OCI-LY3 (cell line): ENCODE data around the gene RUSC1.

ENCODE experiments used
- H2AFZ ChIP-seq: fragments of 200-600, 300-600 bp; shearing (Covaris generic); 2 replicates; pipeline ENCODE4 v1.6.0; 2014; ENCODE audit warnings: antibody characterized with exemption, low read depth, low read length
- H3K27ac ChIP-seq: fragments of 200-600, 300-600 bp; sonication (generic); 2 replicates; pipeline ENCODE4 v1.5.1; 2014; ENCODE audit warnings: mild to moderate bottlenecking, low read length, moderate library complexity, mixed read lengths
- H3K27me3 ChIP-seq: fragments of 200-600, 300-600 bp; sonication (generic); 2 replicates; pipeline ENCODE4 v1.6.1; 2014; ENCODE audit warnings: low read depth, low read length, mixed read lengths
- H3K36me3 ChIP-seq: fragments of 200-600, 300-600 bp; sonication (generic); replicated peaks from 2 replicates; pipeline ENCODE3; 2014; ENCODE audit warnings: low read depth, low read length, mixed read lengths
- H3K4me1 ChIP-seq: fragments of 300-600, 200-600 bp; sonication (generic); 2 replicates; pipeline ENCODE4 v1.6.1; 2014; ENCODE audit warnings: low read length, mixed read lengths
- H3K4me2 ChIP-seq: fragments of 200-600, 300-600 bp; sonication (generic); 2 replicates; pipeline ENCODE4 v1.6.1; 2014; ENCODE audit warnings: low read length, mixed read lengths
- H3K4me3 ChIP-seq: fragments of 300-600, 200-600 bp; sonication (generic); 2 replicates; pipeline ENCODE4 v1.5.1; 2014; ENCODE audit warnings: antibody characterized with exemption, mild to moderate bottlenecking, low read length, moderate library complexity
- H3K79me2 ChIP-seq: fragments of 300-600, 200-600 bp; shearing (Covaris generic); 2 replicates; pipeline ENCODE4 v1.6.1; 2014; ENCODE audit warnings: mild to moderate bottlenecking, low read length, mixed read lengths
- H3K9ac ChIP-seq: fragments of 300-600, 200-600 bp; shearing (Covaris generic); 2 replicates; pipeline ENCODE4 v1.6.0; 2014; ENCODE audit warnings: mild to moderate bottlenecking, low read length, moderate library complexity
- H3K9me3 ChIP-seq: fragments of 200-600, 300-600 bp; shearing (Covaris generic); 2 replicates; pipeline ENCODE4 v1.6.1; 2014; ENCODE audit warnings: low read length, mixed read lengths; ENCODE audit not compliant: insufficient read depth
- H4K20me1 ChIP-seq: fragments of 200-600, 300-600 bp; sonication (generic); 2 replicates; pipeline ENCODE4 v1.6.1; 2016; ENCODE audit warnings: low read length, mixed read lengths; ENCODE audit not compliant: insufficient read depth
- EZH2phosphoT487 ChIP-seq: fragments of 200-600 bp; shearing (Covaris generic); IDR thresholded peaks from 2 replicates; pipeline ENCODE4 v1.6.1; 2018; ENCODE audit warnings: antibody characterized with exemption, mixed run types, low read depth
- TF ChIP-seq, protein P1 (sequence below): fragments of 200-600, 300-600 bp; sonication (generic); IDR thresholded peaks from 2 replicates; pipeline ENCODE4 v1.5.1; 2014; ENCODE audit warnings: antibody characterized with exemption, low read length, low read depth

RUSC1 gene

DNA sequence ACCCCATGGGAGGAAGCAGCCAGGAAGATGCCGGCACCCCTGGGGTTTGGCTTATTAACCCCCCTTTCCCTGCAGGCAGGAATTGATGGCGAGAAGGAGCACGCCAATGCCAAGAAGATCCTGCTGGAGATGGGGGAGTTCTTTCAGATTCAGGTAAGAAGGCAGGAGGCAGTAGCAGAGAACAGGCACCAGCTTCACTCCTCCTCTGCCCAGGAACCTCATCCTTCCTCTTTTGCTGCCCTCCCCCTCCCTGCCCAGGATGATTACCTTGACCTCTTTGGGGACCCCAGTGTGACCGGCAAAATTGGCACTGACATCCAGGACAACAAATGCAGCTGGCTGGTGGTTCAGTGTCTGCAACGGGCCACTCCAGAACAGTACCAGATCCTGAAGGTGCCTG is 1.2 kb upstream of the RUSC1 start:
- Histone ChIP-seq H3K36me3 (peaks cover 50% of the 10 kb centered on the region), H3K27me3 (no peaks in the 10 kb centered on the region), H3K27ac (no peak overlapping the region), H3K9ac (no peak overlapping the region), H3K9me3 (no peaks in the 10 kb centered on the region), H3K4me3 (no peak overlapping the region), H4K20me1 (peaks cover 36% of the 10 kb centered on the region), H3K79me2 (peaks cover 5% of the 10 kb centered on the region), H3K4me2 (no peak overlapping the region), H2AFZ (no peak overlapping the region), H3K4me1 (peaks cover 23% of the 10 kb centered on the region)
- TF ChIP-seq, protein P1, sequence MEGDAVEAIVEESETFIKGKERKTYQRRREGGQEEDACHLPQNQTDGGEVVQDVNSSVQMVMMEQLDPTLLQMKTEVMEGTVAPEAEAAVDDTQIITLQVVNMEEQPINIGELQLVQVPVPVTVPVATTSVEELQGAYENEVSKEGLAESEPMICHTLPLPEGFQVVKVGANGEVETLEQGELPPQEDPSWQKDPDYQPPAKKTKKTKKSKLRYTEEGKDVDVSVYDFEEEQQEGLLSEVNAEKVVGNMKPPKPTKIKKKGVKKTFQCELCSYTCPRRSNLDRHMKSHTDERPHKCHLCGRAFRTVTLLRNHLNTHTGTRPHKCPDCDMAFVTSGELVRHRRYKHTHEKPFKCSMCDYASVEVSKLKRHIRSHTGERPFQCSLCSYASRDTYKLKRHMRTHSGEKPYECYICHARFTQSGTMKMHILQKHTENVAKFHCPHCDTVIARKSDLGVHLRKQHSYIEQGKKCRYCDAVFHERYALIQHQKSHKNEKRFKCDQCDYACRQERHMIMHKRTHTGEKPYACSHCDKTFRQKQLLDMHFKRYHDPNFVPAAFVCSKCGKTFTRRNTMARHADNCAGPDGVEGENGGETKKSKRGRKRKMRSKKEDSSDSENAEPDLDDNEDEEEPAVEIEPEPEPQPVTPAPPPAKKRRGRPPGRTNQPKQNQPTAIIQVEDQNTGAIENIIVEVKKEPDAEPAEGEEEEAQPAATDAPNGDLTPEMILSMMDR, result no peak
- TF ChIP-seq EZH2phosphoT487, result no peak

DNA sequence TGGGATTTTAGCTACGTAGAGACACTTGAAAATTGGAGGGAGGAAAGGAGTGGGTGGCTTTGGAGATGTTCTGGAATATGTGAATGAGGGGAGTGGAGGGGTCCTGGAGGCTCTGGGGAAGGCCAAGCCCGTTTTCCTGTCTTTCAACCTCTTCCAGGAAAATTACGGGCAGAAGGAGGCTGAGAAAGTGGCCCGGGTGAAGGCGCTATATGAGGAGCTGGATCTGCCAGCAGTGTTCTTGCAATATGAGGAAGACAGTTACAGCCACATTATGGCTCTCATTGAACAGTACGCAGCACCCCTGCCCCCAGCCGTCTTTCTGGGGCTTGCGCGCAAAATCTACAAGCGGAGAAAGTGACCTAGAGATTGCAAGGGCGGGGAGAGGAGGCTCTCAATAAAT is 442 bp upstream of the RUSC1 start:
- H4K20me1 ChIP-seq, result peaks cover 36% of the 10 kb centered on the region
- H3K36me3 ChIP-seq, result peaks cover 45% of the 10 kb centered on the region
- H3K9me3 ChIP-seq, result no peaks in the 10 kb centered on the region
- no peak overlapping the region for H3K4me2 ChIP-seq
- H3K27me3 ChIP-seq, result no peaks in the 10 kb centered on the region
- H2AFZ ChIP-seq, result no peak overlapping the region
- no peak overlapping the region for H3K27ac ChIP-seq
- no peaks in the 10 kb centered on the region for H3K79me2 ChIP-seq
- H3K9ac ChIP-seq, result no peak overlapping the region
- H3K4me3 ChIP-seq, result no peak overlapping the region
- H3K4me1 ChIP-seq, result peaks cover 20% of the 10 kb centered on the region
- TF ChIP-seq EZH2phosphoT487, result no peak
- TF ChIP-seq, protein P1, result no peak

GRCh38 chr1:155321639-155322503 is 1.2 kb downstream of the RUSC1 start:
- Histone ChIP-seq H3K4me3 (peak overlapping the region; percentile 93; the same call in 1 of the 2 replicates), H3K27ac (no peak overlapping the region), H3K79me2 (no peaks in the 10 kb centered on the region), H3K4me1 (peaks cover 9% of the 10 kb centered on the region), H3K27me3 (no peaks in the 10 kb centered on the region), H3K4me2 (peak overlapping the region; percentile 96), H3K9me3 (no peaks in the 10 kb centered on the region), H3K36me3 (peaks cover 37% of the 10 kb centered on the region), H3K9ac (no peak overlapping the region), H4K20me1 (peaks cover 33% of the 10 kb centered on the region), H2AFZ (no peak overlapping the region)
- TF ChIP-seq, protein P1, result no peak
- no peak for TF ChIP-seq EZH2phosphoT487

DNA sequence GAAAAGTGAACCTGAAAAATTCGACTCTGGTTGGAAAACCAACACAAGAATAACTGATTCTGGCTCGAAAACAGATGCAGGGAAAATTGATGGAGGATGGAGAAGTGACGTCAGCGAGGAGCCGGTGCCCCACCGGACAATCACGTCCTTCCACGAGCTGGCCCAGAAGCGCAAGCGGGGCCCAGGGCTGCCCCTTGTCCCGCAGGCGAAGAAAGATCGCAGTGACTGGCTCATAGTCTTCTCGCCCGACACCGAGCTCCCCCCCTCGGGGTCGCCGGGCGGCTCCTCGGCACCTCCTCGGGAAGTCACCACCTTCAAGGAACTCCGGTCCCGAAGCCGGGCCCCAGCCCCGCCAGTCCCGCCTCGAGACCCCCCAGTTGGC is 1.9 kb downstream of the RUSC1 start:
- H4K20me1 ChIP-seq, result peaks cover 28% of the 10 kb centered on the region
- no peaks in the 10 kb centered on the region for H3K27me3 ChIP-seq
- no peak overlapping the region for H2AFZ ChIP-seq
- no peaks in the 10 kb centered on the region for H3K9me3 ChIP-seq
- peaks cover 6% of the 10 kb centered on the region for H3K4me1 ChIP-seq
- H3K36me3 ChIP-seq, result peaks cover 30% of the 10 kb centered on the region
- H3K4me3 ChIP-seq, result peak overlapping the region; percentile 93
- peak overlapping the region; percentile 96 for H3K4me2 ChIP-seq
- TF ChIP-seq, protein P1, result no peak
- no peak for TF ChIP-seq EZH2phosphoT487
- H3K9ac ChIP-seq, result no peak overlapping the region
- H3K79me2 ChIP-seq, result no peaks in the 10 kb centered on the region
- no peak overlapping the region for H3K27ac ChIP-seq
